GM19328 (cell line): ENCODE measurements around the gene MACROD2.

ENCODE experiments used
- ATAC-seq: cut with Tn5 transposase; IDR thresholded peaks from one replicate; pipeline ENCODE4 v1.9.1; 2021; ENCODE audit warnings: mild to moderate bottlenecking, moderate library complexity; ENCODE audit not compliant: unreplicated experiment

The MACROD2 gene

DNA sequence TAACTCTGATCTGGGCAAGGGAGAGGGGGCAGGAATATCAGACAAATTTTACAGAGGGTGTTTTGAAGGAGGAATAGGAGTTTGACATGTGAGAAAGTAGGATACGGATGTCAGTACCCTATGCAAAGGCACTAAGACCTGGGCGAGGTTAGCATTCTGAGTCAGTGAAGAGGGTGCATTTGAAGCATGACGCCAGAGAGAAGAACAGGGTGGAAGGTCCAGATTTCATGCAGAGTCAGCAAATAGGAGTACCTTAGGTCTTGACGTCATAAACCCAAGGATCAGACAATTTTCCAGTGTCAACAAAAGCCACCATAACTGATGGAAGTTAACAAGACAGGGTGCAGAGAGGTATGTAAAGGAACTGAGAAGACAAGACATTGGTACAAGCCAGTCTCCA lies 1738.7 kb downstream of the MACROD2 start:
- ATAC-seq = no peak

DNA sequence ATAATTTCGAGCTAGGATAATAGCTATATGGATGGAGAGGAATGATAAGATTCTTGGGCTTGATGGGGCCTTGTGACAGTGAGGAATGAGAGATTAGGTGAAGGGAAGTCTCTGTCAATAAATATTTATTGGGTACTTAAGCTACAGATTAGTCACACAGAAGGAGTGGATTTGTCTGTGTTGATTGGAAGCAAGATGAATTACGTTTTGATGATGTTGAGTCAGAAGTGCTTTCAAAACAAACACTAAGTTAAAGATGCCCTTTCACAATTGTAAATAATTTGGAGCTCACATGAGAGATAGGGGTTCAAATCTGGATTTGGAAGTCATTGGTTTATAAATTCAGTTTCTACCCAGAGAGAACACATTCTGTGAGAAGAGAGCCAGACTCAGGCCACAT lies 1743.7 kb downstream of the MACROD2 start:
- ATAC-seq = no peak

DNA sequence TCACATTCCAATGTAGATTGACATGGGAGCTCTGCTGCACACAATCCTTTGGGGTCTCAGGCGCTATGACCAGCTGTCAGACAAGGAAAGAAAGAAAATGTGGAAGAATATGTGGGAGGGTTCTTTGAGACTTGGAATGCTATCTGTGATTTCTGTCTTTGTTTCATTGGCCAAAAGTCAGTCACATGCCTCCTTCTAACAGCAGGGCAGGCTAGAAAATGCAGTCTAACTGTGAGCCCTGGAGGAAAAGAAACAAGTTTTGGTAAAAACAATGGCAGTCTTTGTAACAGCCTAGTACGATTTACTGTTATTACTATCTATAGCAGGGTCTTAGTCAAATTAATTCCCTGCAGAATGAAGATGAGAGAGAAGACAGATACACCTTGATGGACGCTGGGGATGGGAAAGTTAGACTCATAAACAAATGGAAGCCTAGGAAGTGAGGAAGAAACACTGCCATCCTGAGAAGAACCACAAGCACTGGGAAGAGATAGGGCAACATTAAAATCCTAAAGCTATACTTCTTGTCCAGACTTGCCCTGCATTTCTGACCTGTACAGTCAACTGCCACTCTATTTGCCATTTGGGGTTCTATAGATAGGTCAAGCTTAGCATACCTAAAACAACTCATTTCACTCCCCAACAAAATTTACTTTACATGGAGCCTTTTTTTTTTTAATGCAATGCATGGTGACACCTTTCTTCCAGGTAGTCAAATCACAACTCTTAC lies 1744.9 kb downstream of the MACROD2 start:
- no peak for ATAC-seq

DNA sequence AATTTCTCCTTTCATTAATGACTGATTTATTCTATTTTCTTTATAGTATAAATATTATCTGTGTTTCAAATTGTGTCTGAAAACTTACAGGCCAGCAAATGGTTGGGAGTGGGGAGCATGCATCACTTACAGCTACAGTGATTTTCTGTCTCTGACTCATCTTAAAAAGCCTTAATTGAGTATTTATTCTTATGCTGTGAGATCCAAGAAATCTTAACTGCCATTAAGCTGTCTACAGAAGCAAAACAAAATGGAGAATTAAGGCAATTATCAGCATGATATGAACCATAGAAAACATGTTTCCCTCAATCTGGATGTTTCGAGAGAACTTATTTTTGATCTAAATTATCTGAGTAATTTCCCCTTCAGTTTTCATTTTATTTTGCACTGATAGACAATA lies 1746.8 kb downstream of the MACROD2 start:
- ATAC-seq = no peak

DNA sequence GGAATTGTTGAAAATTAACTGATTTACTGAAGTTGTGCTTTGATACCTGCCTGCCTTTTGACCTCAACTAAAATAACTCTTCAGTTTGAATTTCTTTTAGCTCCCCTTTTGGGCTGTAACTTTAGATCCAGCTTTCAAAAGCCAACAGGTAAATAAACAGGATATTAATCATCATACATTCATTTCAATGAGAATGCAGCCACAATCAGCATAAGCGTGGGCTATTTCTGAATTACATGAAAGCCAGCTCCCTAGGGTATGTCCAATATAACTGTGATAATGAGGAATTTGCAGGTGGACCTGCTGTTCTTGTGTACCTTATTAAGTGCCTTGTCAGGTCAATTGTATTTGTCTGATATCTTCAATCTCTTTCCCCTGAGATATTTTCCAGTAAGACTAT lies 1747.3 kb downstream of the MACROD2 start:
- ATAC-seq = no peak

DNA sequence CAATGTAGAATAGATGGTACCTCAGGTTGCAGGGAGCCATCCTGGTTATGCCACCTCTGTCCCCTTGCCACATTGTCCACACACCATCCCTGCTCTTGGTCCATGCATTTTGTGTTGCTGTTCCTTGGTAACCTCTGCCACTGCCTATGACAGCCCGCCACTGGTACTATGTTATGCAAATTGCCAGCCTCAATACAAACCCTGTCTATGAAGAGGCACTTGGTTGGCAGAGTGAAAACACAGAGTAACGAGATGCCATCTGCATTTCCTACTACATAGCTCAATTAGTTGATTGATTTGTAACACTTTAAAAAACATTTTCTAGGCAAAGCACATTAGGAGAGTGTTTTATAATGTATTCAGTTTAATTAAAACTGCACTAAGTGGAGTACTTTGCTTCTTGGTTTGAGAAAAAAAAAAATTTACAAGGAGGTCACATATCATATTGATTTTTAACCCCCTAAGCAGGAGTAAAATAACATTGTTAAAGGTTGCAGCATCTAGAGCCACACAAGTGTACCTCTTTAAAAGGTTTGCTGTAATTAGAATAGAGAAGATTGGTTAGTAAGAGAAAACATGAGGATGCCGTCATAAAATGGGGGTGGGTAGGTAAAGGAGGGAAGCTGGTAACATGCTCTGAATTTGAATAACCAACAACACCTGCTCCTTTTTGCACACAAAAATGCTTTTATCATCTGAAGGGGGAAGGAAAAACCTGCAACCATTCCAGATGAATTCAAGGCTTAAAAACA lies 1760.9 kb downstream of the MACROD2 start:
- no peak for ATAC-seq

DNA sequence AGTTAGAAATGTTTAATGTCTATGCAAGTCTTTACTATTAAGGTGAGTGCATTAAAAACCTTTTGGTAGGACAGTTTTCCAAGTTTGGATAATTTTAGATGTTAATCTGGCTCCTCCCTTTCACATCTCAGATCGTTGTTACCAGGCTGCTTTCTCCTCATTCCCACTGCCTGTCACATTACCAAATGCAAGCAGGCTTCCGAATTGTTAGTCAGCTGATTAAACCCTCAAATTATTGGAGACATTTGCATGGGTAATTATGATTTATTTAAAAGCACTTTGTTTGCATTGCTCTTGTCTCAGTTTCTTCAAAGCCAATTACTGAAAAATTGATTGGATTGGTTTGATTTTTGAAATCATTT lies 1761.4 kb downstream of the MACROD2 start:
- no peak for ATAC-seq

DNA sequence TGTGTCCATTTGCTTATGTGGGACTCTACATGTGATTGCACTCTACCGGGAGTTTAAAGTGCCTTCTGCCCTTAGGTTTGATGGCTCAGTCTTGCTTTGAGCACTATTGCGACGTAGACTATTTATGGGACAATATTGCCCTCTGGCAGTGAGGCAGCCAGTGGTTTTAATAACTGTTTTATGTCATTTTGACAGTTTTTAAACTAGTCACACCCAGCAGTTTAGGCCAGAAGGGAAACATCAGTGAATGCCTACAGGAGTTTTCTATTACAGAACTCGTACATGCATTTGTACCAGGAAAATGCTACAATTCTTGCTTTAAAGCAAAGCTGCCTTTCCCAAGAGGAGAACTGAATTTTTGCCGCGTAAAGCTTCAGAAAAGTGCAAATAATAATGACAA lies 1764.3 kb downstream of the MACROD2 start:
- no peak for ATAC-seq

DNA sequence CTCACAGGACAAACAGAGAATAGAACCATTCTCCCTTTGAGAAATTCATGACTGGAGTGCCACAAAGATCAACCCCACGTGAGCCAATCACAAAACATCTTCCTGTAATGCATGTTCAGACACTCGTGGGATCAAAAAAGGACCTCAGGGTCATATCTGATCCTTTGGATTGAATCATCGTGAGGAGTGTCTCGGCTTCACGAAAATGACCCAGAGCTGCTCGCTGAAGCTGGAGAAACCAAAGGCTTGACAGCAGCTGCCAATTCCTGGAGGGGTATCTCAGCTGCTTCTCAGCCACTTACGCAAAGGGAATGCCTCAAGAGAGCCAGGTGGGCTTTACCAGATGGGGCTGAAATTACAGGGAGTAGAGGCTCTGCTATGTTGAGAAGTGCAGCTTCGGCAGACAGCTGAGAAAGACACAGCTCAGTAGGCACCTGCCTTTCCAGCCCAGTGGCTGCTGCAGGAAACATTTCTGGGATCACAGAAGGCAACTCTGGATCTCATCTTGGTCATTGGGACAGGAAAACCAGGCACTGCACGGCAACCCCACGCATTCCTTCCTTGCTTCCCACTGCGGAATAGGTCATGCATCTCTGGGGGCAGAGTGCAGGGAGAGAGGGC lies 1764.8 kb downstream of the MACROD2 start:
- no peak for ATAC-seq

DNA sequence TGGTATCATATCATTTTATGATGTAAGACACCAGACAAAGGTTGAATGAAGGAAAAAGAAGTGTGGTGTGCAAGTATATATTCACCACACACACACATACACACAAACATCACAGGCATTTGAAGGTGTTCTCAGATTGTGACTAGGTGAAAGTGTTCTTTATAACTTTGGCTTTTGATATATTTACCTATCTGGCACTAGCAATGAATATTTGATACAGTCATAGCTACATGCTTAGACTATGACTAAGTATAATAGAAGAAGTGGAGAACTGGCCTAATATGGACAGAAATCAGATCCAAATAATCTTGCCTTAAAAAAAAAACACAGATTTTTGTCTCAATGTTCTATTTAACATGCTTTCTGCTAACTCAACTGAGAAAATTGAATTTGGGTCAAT lies 1768.0 kb downstream of the MACROD2 start:
- ATAC-seq = no peak

DNA sequence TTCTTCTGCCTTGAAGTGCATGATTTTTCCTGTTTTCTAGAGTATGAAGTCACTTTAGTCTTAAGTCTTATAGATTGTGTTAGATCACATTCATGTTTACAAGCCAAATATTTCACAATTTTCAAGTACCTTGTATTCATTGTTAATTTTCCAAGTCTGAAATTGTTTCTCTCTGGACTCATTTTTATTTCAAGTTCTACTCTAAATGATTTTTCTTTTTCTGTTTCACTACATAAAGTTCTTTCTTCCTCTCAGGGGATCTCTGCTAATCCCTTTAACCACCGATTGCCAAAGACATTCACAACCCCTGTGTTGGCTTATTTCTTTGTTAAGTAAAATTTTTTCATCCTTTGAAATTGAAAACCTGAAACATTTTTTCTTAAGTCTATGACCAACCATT lies 1772.3 kb downstream of the MACROD2 start:
- ATAC-seq = no peak

DNA sequence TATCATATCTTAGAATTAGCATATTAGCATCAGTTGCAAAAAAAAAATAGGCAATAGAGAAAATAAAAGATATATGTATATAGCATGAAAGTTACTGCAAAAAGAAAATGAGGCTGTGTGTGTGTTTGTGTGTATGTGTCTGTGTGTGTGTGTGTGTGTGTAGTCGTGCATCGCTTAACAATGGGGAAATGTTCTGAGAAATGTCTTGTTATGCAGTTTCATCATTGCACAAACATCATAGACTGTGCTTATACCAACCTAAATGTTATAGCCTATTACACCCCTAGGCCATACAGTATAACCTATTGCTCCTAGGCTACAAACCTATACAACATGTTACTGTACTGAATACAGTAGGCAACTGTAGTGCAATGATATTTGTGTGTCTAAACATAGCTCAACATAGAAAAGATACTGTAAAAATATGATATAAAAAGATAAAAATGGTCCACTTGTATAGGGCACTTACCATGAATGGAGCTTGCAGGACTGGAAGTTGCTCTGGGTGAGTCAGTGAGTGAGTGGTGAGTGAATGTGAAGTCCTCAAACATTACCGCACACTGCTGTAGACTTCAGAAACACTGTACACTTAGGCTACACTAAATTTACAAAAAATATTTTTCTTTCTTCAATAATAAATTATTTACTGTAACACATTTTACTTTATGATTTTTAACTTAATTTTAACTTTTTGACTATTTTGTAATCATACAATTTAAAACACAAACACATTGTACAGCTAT lies 1772.9 kb downstream of the MACROD2 start:
- no peak for ATAC-seq

DNA sequence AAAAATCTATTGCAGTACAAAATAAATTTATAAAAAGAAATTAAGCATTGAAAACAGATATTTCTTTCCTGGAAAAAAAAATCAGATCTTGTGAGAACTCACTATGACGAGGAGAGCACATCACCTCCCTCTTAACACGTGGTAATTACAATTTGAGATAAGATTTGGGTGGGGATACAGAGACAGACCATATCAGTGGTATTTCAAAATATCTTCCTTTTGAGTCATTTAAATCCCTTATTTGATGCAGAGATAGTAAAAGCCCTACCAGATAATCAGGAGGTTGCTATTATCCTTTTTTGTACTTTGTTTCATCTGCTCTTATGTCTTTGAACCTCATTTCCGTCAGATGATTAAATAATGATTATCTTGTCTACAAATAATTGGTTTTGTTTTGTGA lies 1777.5 kb downstream of the MACROD2 start:
- ATAC-seq = no peak

DNA sequence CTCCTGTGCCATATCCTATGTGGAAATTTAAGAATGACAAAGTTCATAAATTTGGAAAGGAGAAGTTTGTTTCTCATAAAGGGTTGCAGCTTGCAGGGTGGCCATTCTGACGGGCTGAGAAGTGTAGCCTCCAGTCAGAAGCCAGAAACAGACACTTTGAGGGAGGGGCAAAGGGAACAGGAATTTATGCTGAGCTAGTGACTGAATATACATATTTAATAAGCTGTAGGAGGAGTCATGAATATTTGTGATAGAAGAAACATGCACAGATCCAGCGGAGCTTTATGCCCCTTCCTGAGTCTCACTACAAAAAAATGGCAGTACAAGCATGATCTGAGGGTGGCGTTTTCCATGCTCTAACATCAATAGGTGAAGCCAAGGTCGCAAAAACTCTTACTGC lies 1779.6 kb downstream of the MACROD2 start:
- no peak for ATAC-seq

DNA sequence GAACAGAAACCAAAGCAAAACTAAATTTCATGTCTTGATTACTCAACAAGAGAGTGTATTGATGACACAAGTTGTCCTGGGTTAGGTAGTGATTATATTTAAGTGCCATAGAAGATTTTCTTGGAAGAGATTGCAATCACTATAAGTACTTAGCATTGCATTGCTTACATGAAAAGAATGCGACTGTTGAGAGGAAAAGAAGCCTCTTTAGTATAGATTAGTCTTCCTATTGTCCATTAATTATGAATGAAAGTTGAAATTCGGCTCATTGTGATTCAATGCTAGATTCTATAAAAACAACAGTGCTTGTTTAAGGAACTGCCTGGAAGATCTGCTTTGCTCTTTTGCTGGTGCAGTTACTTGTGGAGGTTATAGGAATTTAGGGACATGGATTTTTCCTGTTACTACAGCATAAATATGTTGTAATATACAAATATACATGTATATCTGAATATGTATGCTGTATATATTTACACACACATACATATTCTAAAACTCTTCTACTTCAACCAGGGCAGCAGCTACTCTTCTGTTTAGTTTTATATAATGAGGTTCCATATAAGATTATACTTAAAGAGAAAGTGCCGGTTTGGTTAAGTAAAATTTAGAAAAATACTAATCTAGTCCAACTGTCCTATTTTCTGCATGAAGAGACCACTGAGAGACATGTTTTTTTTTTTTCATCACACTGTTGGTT lies 1781.6 kb downstream of the MACROD2 start:
- no peak for ATAC-seq

DNA sequence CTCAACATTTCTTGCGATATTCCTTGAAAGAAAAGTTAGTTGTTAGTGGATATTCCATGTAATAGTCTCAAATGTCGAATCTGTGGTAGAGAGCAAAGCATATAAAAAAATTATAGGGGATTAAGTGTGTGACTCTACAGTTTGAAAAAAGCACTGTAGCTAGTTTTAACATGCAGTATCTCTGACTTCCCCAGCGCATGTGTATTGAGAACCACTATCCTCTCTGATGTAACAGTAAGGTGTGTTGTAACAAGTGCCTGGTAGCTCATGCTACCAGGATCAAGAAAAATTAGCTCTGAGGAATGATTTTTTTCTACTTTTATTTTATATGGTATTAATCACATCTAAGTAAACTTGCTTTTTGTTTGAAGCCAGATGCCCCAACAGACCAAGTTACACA lies 1788.7 kb downstream of the MACROD2 start:
- ATAC-seq = no peak

DNA sequence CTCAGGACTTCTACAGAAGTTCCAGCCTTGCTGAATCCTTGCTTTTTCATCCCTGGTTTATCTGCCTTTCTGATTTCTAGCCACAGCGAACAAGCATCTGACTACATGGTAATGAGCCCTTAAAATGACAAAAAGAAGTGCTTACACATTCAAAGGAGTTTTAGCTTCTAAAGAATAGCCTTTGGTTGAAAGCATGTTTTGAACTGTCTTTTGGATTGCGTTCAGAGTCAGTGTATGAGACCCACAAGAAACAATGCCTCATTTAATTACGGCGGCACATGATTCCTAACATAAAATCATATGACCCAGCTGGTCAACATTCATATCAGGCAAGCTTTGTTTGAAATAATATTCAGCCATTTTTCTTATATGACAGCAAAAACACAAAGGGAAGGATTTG lies 1793.8 kb downstream of the MACROD2 start:
- ATAC-seq = no peak

DNA sequence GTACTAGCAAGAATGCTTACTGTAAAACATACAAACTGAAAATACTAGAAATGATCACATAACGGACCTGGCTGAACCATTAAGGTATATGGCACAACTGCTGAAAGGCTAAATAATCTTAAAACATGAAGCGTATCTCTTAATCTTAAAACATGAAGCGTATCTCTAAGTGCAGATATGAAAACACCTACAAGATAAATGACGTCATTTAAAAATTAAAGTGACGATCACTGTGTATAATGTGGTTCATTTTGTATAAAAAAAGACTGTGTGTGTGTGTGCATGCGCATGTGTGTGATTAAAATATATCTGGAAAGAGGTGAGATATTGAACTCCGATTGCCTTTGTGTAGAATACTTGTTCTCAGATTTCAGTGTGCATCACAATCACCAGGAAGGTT lies 1797.5 kb downstream of the MACROD2 start:
- ATAC-seq = no peak

DNA sequence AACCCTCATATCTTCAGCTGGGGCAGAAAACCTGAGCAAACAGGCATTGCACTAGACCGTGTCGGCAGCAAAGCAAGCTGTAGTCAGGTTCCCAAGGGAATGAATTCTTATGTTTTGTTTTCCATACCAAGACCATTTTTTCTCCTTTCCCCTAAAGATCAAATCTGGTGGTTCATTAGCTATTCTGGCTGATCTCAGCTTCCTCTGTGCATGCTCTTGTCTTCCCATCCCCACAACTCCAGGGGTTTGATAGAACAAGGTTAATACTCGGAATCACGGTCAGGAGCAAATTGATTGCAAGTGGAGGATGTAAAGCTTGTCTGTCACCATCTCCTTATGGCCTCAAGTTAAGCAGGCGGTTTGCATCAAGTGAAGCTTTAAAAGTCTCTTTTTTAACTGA lies 1799.1 kb downstream of the MACROD2 start:
- ATAC-seq = no peak

DNA sequence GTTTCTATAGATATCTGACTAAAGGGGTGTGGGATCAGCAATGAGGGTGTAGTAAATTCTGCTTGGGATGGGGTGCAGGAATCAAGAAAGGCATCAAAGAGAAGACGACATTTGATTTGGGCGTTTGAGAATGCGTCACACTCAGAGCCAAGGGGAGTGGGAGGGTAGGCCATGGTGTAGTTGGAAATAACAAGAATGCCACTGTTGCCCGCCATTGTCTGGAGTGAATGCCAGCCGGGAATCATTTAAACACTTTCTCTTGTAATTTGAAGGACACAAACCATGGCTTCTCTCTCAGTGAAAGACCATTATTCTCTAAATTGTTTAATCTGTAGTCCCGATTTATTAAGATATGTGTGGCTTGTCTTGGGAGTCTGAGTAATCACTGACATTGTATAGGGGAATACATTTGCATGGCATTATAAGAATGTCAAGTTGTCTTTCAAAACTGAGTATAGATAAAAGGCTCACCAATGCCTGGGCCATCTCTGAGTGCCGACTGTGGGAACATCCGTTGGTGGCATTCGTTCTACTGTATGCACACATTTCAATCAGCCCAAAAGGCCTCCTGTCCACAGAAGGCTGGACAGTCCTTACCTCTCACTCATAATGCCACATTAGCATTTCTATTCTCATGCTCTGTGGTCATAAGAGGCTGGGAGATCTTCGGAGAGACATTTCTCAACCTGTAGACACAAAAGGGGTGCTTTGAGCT lies 1800.1 kb downstream of the MACROD2 start:
- ATAC-seq = no peak
